ENCODE measurements around the gene SLC6A4.

Gene SLC6A4

DNA sequence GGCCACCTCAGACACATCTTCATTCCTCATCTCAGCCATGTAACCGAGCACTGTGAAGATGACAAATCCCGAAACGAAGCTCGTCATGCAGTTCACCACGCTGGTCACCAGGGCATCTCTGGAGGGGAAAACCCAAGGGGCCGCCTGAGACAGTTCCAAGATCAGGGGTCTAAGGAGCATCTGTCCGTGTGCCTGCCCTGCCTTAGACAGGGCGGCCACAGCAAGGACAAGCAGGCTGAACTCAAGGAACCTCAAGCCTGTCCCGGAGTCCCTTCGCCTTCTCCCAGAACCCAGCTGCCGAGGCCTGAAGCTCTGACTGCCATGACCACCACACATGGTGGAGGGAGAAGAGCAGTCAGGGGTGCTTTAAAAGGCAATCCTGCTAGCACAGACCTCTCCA is 22.7 kb downstream of the SLC6A4 start:
- TF ChIP-seq, protein P1, sequence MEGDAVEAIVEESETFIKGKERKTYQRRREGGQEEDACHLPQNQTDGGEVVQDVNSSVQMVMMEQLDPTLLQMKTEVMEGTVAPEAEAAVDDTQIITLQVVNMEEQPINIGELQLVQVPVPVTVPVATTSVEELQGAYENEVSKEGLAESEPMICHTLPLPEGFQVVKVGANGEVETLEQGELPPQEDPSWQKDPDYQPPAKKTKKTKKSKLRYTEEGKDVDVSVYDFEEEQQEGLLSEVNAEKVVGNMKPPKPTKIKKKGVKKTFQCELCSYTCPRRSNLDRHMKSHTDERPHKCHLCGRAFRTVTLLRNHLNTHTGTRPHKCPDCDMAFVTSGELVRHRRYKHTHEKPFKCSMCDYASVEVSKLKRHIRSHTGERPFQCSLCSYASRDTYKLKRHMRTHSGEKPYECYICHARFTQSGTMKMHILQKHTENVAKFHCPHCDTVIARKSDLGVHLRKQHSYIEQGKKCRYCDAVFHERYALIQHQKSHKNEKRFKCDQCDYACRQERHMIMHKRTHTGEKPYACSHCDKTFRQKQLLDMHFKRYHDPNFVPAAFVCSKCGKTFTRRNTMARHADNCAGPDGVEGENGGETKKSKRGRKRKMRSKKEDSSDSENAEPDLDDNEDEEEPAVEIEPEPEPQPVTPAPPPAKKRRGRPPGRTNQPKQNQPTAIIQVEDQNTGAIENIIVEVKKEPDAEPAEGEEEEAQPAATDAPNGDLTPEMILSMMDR (conservative IDR thresholded peaks at IDR 0.05; ENCODE audit: low read depth, low read length): no peak
- DNase-seq (ENCODE audit: low read depth): no peak
- H3K4me3 ChIP-seq (ENCODE audit: low read depth, low read length): no peak overlapping the region

DNA sequence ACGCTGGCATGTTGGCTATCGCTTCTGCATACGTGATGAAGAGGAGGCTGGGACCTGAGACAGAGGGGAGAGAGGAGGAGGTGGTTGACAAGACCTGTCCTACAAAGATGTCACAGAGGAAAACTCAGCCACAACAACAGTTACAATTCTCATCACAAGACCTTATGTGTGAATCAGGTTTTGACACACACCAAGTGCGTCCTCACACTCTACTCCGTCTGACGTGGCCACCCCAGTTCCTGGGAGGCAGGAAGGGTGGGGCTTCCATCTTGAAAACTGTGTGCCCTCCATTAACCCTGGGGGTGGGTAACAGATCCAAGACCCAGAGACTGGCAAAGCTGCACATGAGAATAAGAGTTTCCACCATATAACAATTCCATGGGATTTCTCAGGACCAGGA is 24.1 kb downstream of the SLC6A4 start:
- H3K4me3 ChIP-seq (ENCODE audit: low read depth, low read length): no peak overlapping the region
- TF ChIP-seq, protein P1 (conservative IDR thresholded peaks at IDR 0.05; ENCODE audit: low read depth, low read length): no peak
- no peak for DNase-seq (ENCODE audit: low read depth)

DNA sequence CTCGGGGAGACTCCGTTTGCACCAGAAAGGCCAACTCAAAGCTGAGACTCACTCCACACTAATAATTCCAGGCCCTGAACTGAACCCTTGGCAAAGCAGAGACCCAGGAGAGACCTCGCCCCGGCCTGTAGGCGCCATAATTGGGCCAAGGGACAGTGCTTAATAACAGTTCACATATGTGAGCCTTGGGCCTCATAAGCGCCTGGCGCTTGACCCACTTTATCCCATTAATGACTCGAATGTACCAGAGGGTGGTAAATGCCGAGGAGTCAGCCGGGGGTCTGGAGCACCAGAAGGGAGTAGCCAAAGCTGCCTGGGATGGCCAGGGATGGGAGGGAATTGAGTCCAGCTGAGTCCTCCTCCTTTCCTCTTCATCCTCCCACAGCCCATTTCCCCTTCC is 24.6 kb downstream of the SLC6A4 start:
- H3K4me3 ChIP-seq (ENCODE audit: low read depth, low read length): no peak overlapping the region
- no peak for DNase-seq (ENCODE audit: low read depth)
- TF ChIP-seq, protein P1 (conservative IDR thresholded peaks at IDR 0.05; ENCODE audit: low read depth, low read length): no peak

DNA sequence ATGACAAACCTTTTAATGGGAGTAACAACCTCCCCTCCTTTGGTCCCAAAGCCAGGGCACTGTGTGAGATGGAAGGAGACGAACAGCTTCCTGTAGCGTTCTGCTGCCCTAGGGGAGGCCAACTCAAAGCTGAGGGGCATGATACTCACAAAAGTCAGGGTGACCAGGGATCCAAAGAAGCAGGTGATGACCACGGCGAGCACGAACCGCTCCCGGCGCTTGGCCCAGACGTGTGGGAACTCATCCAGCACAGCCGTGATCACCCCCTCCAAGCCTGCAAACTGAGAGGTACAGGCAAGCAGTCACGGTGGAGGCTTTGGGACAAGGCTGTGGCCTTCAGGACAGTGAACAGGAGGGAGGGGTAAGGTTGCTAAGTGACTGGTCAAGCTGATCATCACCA is 25.1 kb downstream of the SLC6A4 start:
- no peak for DNase-seq (ENCODE audit: low read depth)
- H3K4me3 ChIP-seq (ENCODE audit: low read depth, low read length): no peak overlapping the region
- TF ChIP-seq, protein P1 (conservative IDR thresholded peaks at IDR 0.05; ENCODE audit: low read depth, low read length): no peak

DNA sequence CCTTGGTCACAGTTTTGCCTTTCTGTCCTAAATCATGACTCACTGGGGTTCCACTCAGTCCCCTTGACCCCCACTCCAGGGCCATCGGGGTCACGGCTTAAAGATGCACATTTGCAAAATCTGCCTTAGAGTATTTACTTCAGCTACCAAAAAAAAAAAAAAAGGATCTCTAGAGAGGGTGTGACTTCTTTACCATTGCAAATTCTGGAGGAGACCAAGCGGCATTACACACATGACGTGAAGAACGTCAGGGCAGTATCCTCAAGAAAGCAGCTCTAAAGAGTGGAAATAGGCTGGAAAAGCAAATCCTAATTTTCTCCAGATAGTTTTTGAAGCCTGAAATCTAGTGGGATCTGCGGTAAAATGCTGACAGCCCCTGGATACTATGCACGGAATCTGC is 25.6 kb downstream of the SLC6A4 start:
- TF ChIP-seq, protein P1 (conservative IDR thresholded peaks at IDR 0.05; ENCODE audit: low read depth, low read length): no peak
- DNase-seq (ENCODE audit: low read depth): no peak
- no peak overlapping the region for H3K4me3 ChIP-seq (ENCODE audit: low read depth, low read length)

DNA sequence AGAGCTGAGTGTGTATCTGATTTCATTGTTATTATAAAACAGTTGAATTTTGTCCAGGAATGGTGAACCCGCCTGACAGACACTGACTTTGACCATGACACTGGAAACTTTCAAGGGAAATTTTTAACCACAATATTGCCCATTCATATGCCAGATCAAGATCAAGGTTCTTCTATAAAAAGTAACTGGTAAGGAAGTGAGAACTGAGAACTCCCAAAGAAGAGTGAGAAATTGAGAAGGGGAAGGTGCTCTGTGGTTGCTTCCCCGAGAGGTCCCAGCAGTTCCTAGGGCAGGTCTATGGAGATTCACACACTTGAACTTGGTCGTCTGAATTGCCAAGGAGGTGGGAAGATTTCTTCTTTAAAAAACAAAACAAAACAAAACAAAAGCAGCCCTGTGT is 27.3 kb downstream of the SLC6A4 start:
- TF ChIP-seq, protein P1 (conservative IDR thresholded peaks at IDR 0.05; ENCODE audit: low read depth, low read length): no peak

DNA sequence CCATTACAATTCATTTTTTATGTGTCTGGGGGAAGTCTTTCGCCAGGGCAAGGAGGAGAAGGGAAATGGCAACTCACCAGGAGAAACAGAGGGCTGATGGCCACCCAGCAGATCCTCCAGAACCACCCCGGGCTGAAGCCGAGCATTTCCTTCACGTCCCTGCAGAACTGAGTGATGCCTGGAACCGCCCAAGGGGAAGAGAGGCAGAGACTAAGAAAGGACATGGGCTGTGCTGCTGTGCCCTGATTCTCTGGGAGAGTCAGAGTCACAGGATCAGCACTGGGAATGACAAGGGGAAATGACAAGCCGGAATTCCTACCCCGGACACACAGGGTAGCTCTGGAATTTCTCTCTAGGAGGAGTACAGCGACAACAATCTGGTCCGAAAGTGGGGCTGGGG is 27.8 kb downstream of the SLC6A4 start:
- no peak for DNase-seq (ENCODE audit: low read depth)
- TF ChIP-seq, protein P1 (conservative IDR thresholded peaks at IDR 0.05; ENCODE audit: low read depth, low read length): no peak
- H3K4me3 ChIP-seq (ENCODE audit: low read depth, low read length): no peak overlapping the region

More for the DNA sequence above, 27.3 kb downstream of the SLC6A4 start:
- H3K4me3 ChIP-seq (ENCODE audit: low read depth, low read length): no peak overlapping the region
- no peak for DNase-seq (ENCODE audit: low read depth)
